Measurements from ENCODE around the gene TRMT2A.

TRMT2A gene

DNA sequence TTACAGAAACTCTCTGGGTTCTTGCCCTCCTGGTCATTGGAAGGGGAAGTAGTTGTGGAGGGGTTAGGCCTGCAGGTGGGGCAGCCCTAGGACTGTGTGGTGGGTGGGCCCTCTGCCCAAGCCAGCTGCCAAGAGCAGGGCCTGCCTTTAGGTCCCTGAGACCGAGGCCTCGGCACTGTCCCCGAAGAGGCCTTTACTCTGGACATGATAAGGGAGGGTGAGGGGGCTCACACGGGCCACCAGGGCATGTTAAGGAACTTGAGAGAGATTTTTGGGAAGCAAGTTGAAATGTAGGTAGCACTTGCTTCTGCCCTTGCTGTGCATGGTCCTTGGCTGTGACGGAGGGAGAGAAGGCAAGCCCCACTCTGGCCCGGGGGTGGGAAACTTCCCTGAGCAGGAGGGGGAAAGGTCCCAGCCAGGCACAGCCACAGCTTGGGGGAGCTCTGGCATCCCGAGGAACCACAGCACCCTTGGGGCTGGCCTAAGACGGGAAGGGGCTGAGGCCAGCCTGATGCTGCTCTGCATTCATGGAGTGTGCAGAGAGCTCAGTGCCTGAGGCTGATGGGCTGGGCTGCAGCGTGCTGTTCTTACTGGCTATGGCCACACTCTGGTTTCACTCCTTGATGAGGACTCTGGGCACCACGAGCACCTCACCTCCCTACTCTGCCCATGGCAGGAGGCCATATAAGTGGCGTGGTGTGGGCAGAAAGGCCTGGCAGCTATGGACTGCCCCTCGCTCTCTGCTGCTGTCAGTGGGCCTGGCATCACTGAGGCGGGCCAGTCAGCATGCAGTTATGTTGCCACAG lies 8.9 kb downstream of the TRMT2A start:
- H3K79me2 ChIP-seq (ENCODE audit: insufficient read depth, low read length) = peaks cover 29% of the 10 kb centered on the region
- no peaks in the 10 kb centered on the region for H3K9me2 ChIP-seq (replicated peaks; ENCODE audit: low read depth, low read length)
- H3K27me3 ChIP-seq (ENCODE audit: insufficient read depth, low read length, poor library complexity, severe bottlenecking) = no peaks in the 10 kb centered on the region
- H2AFZ ChIP-seq (ENCODE audit: low read length) = no peak overlapping the region
- no peak overlapping the region for H3K4me2 ChIP-seq (ENCODE audit: low read depth, low read length, poor library complexity, severe bottlenecking)
- no peaks in the 10 kb centered on the region for H3K4me1 ChIP-seq (ENCODE audit: insufficient read depth, low read length, poor library complexity, severe bottlenecking)
- no peak overlapping the region for H3K4me3 ChIP-seq (ENCODE audit: low read length, poor library complexity, severe bottlenecking)
- H3F3A ChIP-seq (ENCODE audit: low read depth) = no peaks in the 10 kb centered on the region
- no peak overlapping the region for H3K9ac ChIP-seq (ENCODE audit: low read depth, low read length, poor library complexity, severe bottlenecking)
- H4K20me1 ChIP-seq (ENCODE audit: insufficient read depth, low read length, poor library complexity, severe bottlenecking) = peaks cover 20% of the 10 kb centered on the region
- no peaks in the 10 kb centered on the region for H3K9me3 ChIP-seq (ENCODE audit: insufficient read depth, low read depth, low read length)
- TF ChIP-seq, protein P1, sequence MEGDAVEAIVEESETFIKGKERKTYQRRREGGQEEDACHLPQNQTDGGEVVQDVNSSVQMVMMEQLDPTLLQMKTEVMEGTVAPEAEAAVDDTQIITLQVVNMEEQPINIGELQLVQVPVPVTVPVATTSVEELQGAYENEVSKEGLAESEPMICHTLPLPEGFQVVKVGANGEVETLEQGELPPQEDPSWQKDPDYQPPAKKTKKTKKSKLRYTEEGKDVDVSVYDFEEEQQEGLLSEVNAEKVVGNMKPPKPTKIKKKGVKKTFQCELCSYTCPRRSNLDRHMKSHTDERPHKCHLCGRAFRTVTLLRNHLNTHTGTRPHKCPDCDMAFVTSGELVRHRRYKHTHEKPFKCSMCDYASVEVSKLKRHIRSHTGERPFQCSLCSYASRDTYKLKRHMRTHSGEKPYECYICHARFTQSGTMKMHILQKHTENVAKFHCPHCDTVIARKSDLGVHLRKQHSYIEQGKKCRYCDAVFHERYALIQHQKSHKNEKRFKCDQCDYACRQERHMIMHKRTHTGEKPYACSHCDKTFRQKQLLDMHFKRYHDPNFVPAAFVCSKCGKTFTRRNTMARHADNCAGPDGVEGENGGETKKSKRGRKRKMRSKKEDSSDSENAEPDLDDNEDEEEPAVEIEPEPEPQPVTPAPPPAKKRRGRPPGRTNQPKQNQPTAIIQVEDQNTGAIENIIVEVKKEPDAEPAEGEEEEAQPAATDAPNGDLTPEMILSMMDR (conservative IDR thresholded peaks at IDR 0.05; ENCODE audit: low read length) = no peak
- TF ChIP-seq EZH2phosphoT487 (IDR thresholded peaks at IDR 0.05; ENCODE audit: borderline replicate concordance) = no peak
- peaks cover 90% of the 10 kb centered on the region; the same call in 1 of the 2 replicates for H3K36me3 ChIP-seq (ENCODE audit: insufficient read depth, low read length)

DNA sequence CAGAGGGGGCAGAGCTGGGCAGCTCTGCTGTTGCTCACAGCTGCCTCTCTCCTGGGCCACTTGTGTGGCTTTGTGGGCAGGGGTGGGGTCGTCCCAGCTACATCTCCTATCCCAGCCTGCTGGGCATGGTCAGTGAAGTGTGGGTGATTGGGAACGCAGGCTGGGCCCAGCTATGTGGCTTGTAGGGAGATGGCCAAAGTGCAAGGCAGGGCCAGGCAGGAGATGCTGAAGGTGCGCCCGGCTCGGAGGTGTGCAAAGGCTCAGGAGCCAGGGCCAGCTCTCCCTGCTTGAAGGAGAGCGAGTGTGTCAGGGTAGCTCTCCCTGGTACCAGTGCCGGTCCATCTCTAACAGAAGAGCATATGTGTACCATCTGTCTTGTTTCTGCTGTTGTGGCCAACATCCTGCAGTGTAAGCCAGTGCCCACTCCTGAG lies 9.5 kb downstream of the TRMT2A start:
- Histone ChIP-seq H3K4me1 (ENCODE audit: insufficient read depth, low read length, poor library complexity, severe bottlenecking) (no peaks in the 10 kb centered on the region), H3K4me2 (ENCODE audit: low read depth, low read length, poor library complexity, severe bottlenecking) (no peak overlapping the region), H3K9me2 (replicated peaks; ENCODE audit: low read depth, low read length) (no peaks in the 10 kb centered on the region), H3K36me3 (ENCODE audit: insufficient read depth, low read length) (peaks cover 89% of the 10 kb centered on the region; the same call in 1 of the 2 replicates), H3K27me3 (ENCODE audit: insufficient read depth, low read length, poor library complexity, severe bottlenecking) (no peaks in the 10 kb centered on the region), H3K9me3 (ENCODE audit: insufficient read depth, low read depth, low read length) (no peaks in the 10 kb centered on the region), H2AFZ (ENCODE audit: low read length) (no peak overlapping the region), H4K20me1 (ENCODE audit: insufficient read depth, low read length, poor library complexity, severe bottlenecking) (peaks cover 24% of the 10 kb centered on the region), H3K79me2 (ENCODE audit: insufficient read depth, low read length) (peaks cover 33% of the 10 kb centered on the region), H3F3A (ENCODE audit: low read depth) (no peaks in the 10 kb centered on the region), H3K4me3 (ENCODE audit: low read length, poor library complexity, severe bottlenecking) (no peak overlapping the region), H3K9ac (ENCODE audit: low read depth, low read length, poor library complexity, severe bottlenecking) (no peak overlapping the region)
- no peak for TF ChIP-seq EZH2phosphoT487 (IDR thresholded peaks at IDR 0.05; ENCODE audit: borderline replicate concordance)
- TF ChIP-seq, protein P1 (conservative IDR thresholded peaks at IDR 0.05; ENCODE audit: low read length) = no peak

DNA sequence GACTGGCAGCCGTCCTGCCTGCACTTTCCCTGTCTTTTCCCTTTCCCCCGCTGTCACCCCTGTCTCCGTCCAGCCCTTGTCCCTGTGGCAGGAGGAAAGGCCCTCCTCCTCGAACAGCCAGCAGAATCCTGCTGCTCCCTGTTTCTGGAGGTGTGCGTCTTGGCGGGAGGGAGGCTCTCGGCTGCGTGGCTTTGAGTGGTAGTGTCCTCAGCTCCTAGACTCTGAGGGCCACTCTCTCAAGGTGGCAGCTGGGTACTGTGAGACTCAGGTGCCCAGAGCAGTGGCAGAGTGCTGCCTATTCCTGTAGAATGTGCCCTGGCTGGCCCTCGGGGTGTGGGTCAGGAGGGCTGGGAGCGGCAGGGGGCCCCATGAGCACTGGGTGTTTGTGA lies 10.2 kb downstream of the TRMT2A start:
- Histone ChIP-seq H3K27me3 (ENCODE audit: insufficient read depth, low read length, poor library complexity, severe bottlenecking) (no peaks in the 10 kb centered on the region), H3K9me3 (ENCODE audit: insufficient read depth, low read depth, low read length) (no peaks in the 10 kb centered on the region), H4K20me1 (ENCODE audit: insufficient read depth, low read length, poor library complexity, severe bottlenecking) (peaks cover 30% of the 10 kb centered on the region), H3K4me1 (ENCODE audit: insufficient read depth, low read length, poor library complexity, severe bottlenecking) (no peaks in the 10 kb centered on the region), H3K9me2 (replicated peaks; ENCODE audit: low read depth, low read length) (no peaks in the 10 kb centered on the region), H3K36me3 (ENCODE audit: insufficient read depth, low read length) (peaks cover 89% of the 10 kb centered on the region; the same call in 1 of the 2 replicates), H3K9ac (ENCODE audit: low read depth, low read length, poor library complexity, severe bottlenecking) (no peak overlapping the region), H3F3A (ENCODE audit: low read depth) (no peaks in the 10 kb centered on the region), H3K4me2 (ENCODE audit: low read depth, low read length, poor library complexity, severe bottlenecking) (no peak overlapping the region), H2AFZ (ENCODE audit: low read length) (no peak overlapping the region), H3K4me3 (ENCODE audit: low read length, poor library complexity, severe bottlenecking) (no peak overlapping the region), H3K79me2 (ENCODE audit: insufficient read depth, low read length) (peaks cover 39% of the 10 kb centered on the region)
- no peak for TF ChIP-seq EZH2phosphoT487 (IDR thresholded peaks at IDR 0.05; ENCODE audit: borderline replicate concordance)
- TF ChIP-seq, protein P1 (conservative IDR thresholded peaks at IDR 0.05; ENCODE audit: low read length) = no peak

Measured in Loucy (cell line).